HG03558 (cell line): Measurements from ENCODE around the gene FANCD2.
A peak's percentile ranks its signal among the peaks of the same experiment; 100 is the strongest.
"Not testable (repeated sequence)": the region's sequence is repeated elsewhere in the genome, so short reads cannot be mapped to it uniquely, and the experiment has no call there.

Experiments
- ATAC-seq: cut with Tn5 transposase; IDR thresholded peaks from one replicate; pipeline ENCODE4 v1.9.1; 2021; ENCODE audit warnings: moderate number of reproducible peaks; ENCODE audit not compliant: unreplicated experiment; ENCODE audit errors: extremely low read depth

The FANCD2 gene

DNA sequence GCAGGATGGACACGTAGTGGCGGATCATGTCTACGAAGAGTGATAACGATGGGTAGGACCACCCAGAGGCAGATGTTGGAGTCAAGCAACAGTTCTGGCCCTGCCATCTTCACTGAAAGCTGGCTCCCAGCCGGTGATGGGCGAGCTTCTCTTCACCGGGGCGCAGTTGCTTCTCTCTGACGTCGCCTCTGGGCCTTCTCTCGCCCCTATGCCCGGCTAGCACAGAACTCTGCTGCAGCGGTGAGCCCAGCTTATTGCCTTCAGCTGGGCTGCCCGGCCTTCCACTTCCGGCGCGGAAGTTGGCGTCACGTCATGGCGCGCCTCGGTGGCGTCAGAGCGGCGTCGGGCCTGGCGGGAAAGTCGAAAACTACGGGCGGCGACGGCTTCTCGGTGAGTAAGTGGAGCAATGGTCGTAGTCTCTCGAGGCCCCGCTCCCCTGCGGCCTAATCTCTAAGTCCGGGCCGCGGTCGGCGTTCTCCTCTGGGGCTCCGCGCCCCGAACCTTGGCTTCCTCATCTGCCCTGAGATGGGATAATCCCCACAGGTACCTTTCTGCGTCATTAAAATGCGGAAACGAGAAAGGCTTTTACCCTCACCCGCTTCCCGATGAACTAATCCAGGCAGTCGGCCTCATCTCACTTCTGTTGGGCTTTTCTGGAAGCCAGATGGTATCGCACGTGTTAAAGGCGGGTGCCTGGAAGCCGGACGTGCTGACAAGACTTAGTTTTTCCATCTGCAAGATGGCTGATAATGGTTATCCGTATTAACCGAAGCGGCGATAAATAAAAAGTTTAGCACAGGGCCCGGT, at the start of gene FANCD2:
Gene FANCD2, plus strand, starts transcription at position 354 of the 807 bp plus-strand sequence. CDS start 2,221 bp downstream, outside the sequence.
- ATAC-seq = peak; percentile 85

DNA sequence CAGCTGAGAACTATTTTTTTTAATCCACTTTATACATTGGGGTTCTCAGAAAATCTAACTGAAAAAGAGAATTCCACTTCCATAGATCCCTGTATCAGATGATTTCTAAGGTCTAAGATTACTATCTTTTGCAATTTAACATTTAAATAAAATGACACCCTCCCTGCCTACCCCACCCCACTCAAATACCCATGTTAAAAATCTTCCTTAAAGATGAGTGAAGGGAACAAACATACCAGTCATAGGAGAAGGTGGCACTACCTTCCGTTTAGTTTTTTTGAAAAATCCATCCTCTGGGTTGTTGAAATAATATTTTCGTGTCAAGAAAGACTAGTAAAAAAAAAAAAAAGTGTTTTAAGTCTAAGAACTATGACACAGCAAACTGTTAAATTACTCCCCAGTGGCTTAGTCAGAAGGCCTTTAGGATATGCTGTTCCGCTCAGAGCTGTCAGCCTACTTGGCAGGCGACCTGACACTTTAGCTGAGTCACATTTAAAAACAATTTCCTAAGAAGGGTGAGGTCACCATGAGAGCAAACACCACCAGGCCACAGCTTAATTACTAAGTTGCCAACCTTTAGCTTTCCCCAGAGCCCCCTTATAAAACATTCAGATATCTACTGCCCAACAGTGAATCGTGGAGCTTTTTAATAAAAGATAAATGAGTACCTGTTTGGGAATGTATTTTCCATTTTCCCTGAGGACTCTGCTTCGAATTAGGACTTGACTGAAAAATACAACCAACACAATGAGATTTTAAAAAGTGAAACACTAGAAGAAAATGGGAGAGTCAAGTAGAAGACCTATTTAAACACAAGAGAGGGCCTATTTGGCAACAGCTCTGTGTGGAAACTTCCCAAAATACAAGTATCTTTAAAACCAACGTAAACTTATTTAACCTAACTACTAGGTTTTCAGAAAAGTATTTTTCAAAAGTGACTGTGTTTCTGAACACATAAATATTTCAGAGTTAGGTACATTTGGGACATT, 49.2 kb upstream of the FANCD2 start:
- ATAC-seq = no peak

DNA sequence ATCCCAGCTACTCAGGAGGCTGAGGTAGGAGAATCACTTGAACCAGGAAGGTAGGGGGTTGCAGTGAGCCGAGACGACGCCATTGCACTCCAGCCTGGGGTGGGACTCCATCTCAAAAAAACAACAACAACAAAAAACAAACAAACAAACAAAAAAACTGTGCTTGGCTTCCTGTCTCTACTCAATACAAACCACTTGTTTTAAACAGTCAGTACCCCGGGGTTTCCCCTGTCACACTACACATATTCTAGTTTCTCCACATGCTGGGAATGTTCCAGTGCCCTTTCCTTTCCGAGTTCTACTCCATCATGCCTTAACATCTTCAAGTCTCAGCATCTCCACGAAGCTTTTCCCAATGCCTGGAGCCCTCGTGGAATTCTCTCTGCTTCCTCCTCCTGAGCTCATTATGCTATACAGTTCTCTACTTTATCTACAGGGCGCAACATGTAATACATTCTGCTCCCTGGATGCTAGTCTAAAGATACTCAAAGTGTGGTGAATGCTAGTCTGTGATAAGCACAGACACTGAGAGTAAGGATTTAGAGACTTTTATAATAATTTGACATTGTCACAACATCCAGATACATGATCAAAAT, 47.4 kb upstream of the FANCD2 start:
- ATAC-seq = no peak

DNA sequence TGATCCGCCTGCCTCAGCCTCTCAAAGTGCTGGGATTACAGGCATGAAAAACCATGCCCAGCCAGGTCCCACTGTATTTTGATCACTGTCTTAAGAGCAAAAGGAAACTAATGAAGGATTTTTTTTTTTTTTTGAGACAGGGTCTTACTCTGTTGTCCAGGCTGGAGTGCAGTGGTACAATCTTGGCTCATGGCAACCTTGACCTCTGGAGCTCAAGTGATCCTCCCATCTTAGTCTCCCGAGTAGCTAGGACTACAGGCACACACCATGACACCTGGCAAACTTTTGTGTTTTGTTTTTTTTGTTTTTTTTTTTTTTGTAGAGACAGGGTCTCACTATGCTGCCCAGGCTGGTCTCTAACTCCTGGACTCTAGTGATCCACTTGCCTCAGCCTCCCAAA, 46.0 kb upstream of the FANCD2 start:
- no peak for ATAC-seq

DNA sequence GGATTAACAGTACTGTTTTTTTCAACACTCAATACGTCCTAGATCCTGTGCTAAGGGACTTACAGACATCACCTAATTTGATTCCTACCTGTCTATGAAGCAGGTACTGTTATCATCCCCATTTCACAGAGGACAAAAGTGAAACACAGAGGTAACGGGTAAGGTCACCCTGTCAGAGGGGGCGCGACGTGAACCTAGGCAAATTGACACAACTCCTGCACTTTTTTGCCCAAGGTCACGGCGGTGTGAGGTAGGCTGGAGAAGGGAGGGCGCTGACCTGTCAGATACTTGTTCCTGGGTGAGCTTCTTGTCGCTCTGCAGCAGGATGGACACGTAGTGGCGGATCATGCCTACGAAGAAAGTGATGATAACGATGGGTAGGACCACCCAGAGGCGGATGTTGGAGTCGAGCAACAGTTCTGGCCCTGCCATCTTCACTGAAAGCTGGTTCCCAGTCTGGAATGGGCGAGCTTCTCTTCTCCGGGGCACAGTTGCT, 40.0 kb upstream of the FANCD2 start:
- ATAC-seq = peak; percentile 15

DNA sequence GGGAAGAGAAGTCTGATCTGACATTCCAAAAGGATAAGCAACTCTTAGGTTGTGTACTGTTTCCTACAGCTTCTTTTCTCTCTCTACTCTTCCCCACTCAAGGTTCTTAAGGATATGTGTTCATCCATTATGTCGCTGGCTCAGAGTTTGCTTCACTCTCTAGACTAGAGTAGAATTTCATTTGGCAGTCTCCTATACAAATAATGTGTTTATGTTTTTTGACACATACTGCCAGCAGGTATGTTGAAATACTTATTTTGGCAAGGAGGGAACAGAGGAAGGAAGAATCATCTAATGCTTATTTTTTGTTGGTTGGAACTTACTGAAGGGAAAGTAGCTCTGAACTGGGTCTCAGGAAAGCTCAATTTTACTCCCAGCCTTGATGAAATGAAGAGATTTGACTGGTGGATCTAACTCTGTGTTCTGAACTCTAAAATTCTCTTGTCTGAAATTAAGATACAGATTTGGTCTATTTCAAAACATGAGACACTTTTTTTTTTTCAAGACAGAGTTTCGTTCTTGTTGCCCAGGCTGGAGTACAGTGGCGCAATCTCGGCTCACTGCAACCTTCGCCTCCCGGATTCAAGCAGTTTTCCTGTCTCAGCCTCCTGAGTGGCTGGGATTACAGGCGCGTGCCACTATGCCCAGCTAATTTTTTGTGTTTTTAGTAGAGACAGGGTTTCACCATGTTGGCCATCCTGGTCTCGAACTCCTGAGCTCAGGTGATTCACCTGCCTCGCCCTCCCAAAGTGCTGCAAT, 32.0 kb upstream of the FANCD2 start:
- no peak for ATAC-seq

DNA sequence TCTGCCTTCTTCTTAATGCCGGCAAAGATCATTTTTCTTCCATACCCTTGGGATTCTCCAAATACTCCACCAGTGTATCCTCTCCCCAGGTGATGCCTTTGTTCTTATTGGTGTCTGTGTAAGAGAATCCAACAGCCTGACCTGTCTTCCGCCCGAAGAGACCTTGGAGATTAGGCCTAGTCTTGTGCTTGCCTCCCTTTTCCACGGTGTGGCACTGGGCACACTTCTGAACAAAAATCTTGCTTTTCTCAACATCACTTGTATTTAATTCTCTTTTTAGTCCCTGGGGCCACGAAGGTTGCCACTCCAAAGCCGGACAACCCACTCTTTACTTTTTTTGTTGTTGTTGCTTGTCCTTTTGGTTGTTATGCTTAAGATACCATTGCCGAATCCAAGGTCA, 25.6 kb upstream of the FANCD2 start:
- ATAC-seq = no peak

DNA sequence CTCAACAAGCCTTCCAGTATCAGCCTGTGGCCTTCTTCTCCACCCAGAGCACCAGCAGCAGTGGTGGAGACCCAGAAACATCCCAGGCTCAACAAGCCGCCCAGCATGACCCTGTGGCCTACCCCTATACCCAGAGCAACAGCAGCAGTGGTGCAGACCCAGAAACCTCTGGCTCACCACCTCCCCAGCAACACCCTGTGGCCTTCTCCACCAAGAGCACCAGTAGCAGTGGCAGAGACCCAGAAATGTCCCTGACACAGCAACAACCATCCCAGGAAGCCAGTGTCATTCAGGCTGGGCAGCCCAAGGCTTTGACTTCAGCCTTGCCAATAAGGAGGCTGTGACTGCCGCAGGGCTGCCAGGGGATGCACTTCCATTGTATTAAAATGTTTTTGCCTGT, 23.3 kb upstream of the FANCD2 start:
- no peak for ATAC-seq

DNA sequence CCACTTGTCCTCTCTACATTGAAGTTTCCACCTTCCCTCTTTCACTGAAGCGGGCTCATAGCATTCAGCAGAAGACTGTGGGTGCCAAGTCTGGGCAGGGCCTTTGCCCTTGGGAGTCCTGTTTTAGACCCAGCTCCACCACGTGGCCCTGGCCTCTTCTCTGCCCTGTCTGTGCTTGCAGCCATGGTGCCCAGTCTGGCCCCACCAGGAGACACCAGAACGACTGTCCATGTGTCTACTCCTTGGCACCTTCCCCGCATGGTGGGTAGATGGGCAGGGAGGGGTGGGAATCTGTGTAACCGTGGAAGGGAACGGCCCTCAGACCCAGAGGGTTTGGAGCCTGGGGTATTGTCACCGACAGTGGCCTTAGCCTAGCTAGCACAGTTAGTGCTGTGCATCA, 21.7 kb upstream of the FANCD2 start:
- no peak for ATAC-seq

DNA sequence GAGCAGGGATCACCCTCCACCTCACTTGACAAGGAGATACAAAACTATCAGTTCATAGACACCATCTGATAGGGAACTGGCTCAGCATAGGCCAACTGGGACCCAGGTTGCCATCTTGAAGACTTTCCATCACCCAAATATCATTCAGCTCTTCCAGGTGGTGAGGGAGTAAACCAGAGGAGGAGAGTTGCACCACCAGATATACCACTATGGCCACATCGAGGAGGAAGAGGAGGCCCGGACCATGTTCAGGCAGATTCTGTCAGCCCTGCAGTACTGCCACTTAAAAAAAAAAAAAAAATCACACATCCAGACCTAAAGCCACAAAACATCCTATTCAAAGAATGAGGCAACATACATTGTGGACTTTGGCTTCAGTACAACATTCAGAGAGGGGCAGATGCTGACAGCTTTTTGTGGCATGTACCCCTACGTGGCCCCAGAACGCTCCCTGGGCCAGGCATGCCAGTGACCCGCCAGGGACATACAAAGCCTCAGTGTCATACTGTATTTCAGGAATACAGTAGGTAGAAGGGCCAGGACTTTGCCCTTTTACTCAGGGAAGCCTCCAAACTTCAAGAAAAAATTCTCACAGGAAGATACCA, 21.2 kb upstream of the FANCD2 start:
- no peak for ATAC-seq

DNA sequence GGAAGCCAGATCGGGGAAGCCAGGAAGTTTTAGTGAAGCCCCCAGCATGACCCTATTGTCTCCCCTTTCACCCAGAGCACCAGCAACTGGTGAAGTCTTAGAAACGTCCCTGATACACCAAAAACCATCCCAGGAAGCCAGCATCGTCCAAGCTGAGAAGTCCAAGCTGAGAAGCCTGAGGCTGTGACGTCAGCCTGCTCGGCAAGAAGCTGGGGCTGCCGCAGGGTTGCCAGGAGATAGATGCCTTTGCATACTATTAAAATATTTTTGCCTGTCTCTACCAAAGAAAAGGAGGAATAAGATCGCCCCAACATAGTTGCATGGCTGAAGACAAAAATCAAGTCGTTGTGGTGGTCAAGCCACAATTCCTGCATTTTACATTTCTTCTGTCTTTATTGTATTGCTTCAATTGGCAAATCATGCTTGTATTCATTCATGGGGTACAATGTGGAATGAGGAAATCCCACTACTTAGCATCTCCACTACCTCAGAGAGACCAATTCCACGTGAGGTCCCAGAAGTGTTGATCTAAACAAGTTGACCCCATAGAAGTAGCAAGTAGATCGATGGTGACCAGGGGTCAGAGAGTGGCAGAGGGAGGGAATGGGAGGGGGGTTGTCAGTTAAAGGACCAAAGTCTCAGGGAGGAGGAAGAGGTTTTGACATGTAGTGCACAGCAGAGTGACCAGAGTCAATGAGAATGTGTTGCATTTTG, 20.0 kb upstream of the FANCD2 start:
- no peak for ATAC-seq

DNA sequence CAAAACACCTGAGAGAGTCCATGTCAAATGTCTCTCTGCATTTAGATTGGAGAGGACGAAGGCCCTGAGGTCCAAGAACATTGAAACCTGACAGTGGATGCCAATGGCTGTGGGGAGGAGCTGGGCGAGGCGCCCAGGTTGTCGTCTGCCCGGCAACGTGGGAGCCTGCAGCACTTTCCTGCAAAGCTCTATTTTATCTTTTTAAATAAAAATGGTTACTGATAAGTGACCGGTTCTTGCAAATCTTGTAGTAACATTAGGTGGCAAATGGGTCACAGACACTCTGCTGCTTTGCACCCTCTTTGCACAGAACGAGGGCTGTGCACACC, 19.5 kb upstream of the FANCD2 start:
- no peak for ATAC-seq

DNA sequence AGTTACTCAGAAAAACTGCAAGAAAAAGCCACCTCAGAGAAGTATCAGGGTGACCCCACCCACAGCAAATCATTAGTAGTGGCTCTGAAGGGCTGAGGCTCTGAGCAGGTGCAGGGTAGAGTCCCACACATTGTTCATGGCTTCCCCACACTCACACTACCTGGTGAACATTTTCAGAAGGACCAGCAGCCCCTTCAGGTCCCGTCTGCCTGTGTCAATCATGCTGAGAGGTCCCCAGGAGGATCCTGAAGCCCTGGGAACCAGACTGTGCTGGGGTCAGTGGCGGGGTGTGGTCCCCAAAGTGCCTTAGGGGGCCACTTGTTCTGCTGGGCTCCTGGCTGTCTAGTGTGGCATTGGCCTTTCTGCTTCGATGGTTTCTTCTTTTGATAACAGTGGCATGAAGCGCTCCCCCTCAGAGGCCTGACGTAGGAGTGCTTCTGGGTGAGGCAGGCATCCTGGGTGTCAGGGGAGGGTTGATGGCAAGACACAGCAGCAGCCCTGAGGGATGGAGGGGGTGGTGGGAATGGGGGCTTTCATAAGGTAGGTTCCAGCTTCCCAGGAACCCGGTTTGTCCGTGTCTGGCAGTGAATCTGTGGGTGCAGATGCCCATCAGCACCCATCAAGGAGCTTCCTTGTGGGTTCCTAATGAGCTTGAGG, 19.0 kb upstream of the FANCD2 start:
- no peak for ATAC-seq

DNA sequence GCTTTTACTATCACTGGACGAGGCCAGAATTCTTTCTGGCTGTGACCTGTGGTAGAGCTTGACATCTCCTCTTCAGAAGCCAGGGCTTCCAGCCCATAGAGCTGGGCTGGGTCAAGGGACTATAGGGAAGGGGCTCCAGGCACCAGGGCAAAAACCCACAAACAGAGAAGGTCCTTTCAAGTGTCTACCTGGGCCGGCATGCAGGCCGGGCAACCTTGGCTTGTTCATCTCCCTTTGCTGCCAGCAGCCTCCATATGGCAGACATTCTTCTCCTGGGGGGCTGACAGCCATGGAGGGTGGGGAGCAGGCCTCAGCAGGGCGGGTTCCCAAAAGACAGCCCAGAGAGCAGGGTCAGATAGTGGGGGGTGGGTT, 18.0 kb upstream of the FANCD2 start:
- ATAC-seq = not testable (repeated sequence)

DNA sequence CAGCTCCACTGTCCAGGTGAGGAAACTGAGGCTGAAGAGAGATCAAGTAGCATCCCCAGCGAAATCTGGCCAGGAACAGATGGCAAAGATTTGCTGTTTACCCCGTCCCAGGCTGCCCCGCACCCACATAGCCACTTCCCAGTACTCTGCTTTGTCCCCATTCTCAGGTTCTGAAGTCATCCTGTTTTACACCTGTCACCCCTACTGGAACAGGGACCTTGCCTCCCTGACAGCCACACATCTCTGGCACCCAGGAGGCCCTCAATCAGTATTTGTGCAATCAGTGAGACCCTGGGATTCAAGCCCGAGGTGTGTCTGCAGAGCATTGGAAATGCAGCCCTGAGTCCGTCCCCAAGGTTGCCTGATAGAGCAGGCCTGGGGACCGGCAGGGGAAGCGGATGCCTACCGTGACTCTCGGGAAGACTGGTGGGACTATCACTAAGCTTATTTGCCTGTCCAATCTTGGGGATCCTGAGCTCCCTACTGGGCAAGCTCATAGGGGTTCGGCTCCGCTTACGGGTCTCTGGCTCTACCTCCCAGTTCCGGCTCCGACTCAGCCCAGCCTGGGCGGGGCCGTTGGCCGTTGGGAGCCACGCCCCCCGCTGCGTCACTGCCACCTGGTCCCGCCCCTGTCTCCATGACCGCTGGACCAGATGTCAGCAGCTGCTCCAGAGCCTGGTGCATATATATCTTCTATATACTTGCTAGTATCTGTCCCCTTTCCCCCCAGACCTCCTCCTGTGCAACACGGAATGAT, 17.5 kb upstream of the FANCD2 start:
- no peak for ATAC-seq

DNA sequence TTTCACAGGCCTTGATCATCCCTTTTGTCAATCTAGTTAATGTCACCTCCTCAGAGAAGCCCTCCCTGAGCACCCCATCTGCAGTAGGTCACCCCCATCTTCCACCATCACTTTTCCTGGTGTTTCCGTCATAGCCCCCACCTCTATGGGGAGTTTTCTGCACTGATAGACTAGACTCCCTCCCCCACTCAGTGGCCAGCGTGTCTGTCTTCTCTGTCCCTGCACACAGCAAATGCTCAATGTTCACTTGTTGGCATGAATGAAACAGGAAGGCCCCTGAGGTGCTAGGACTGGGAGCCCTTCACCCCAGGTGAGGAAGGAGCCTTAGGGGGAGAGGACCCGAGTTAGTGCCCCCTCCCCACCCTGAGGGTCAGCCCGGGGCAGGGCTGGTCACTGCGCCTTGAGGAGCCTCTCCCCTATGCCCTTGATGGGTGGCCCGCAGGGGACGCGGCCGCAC, 15.8 kb upstream of the FANCD2 start:
- ATAC-seq = no peak

DNA sequence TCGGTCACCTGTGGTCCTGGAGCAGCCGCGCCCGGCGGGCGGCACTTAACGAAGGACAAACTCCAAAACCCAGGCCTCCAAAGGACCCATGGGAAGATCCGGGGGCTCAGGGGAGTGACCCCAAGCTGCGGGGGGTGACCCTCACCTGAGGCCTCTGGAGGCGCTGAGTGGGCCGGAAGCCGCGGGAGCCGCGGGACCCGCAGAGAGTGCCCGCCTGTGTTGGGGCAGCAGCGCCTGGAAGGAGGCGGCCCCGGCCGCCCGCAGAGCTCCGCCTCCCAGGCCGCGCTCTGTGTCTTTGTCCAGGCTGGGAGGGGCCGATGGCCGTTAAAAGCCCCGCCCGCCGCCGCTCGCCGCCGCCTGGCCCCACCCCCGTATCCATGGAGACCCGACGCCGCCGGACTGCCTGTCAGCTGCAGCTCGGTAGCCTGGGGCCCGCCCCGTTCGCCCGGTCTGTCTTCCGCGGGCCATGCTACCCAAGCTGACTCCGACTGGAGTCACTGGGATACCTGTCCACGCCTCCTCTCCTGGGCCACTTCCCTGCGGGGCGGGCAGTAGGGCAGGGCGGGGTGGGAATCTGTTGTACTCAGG, 15.3 kb upstream of the FANCD2 start:
- peak; percentile 81 for ATAC-seq
